ENCODE measurements around the gene DNAJC13.

The DNAJC13 gene

GRCh38 chr3:132587401-132587800, 170.1 kb downstream of the DNAJC13 start:
- DNase-seq (ENCODE audit: extremely low read depth in 1 of 2, low read depth in 1 of 2) = no peak
